GM10847 (cell line): ENCODE measurements around the gene COPB1.

Experiments used
- POLR2A ChIP-seq: IDR thresholded peaks from 2 replicates; pipeline ENCODE4 v1.6.1; 2011; ENCODE audit not compliant: insufficient read length; ENCODE audit errors: extremely low read depth

COPB1 gene

GRCh38 chr11:14499560-14500180 is at the start of gene COPB1:
Gene COPB1 (minus strand): TSS chr11:14499811. CDS start chr11:14498928, 883 bp downstream.
- TF ChIP-seq POLR2A, result peak; percentile 95

GRCh38 chr11:14547440-14547839 is 47.8 kb upstream of the COPB1 start:
- no peak for TF ChIP-seq POLR2A

- TF ChIP-seq POLR2A, result no peak
Observed at GRCh38 chr11:14546672-14547071, 47.1 kb upstream of the COPB1 start.

- TF ChIP-seq POLR2A, result no peak
Observed at GRCh38 chr11:14544611-14545010, 45.0 kb upstream of the COPB1 start.

GRCh38 chr11:14543260-14543659 is 43.6 kb upstream of the COPB1 start:
- no peak for TF ChIP-seq POLR2A

- TF ChIP-seq POLR2A, result no peak
Observed at GRCh38 chr11:14542324-14542723, 42.7 kb upstream of the COPB1 start.

- TF ChIP-seq POLR2A, result no peak
Observed at GRCh38 chr11:14541192-14541947, 41.8 kb upstream of the COPB1 start.

GRCh38 chr11:14539982-14540421 is 40.4 kb upstream of the COPB1 start:
- TF ChIP-seq POLR2A, result no peak

GRCh38 chr11:14538926-14539554 is 39.4 kb upstream of the COPB1 start:
- no peak for TF ChIP-seq POLR2A

GRCh38 chr11:14538271-14538925 is 38.8 kb upstream of the COPB1 start:
- no peak for TF ChIP-seq POLR2A

GRCh38 chr11:14537134-14537599 is 37.6 kb upstream of the COPB1 start:
- no peak for TF ChIP-seq POLR2A

GRCh38 chr11:14529951-14530350 is 30.3 kb upstream of the COPB1 start:
- no peak for TF ChIP-seq POLR2A

- no peak for TF ChIP-seq POLR2A
Observed at GRCh38 chr11:14529321-14529720, 29.7 kb upstream of the COPB1 start.

GRCh38 chr11:14522801-14523200 is 23.2 kb upstream of the COPB1 start:
- no peak for TF ChIP-seq POLR2A

GRCh38 chr11:14522245-14522644 is 22.6 kb upstream of the COPB1 start:
- TF ChIP-seq POLR2A, result no peak
